SK-N-MC (cell line): ENCODE data around the gene ZNF557.

Experiments
- EZH2 ChIP-seq: fragments of 200-600 bp; sonication (generic); IDR thresholded peaks from one replicate; pipeline ENCODE4 v1.6.1; 2017; ENCODE audit warnings: antibody characterized with exemption
- POLR2AphosphoS5 ChIP-seq: IDR thresholded peaks from 2 replicates; pipeline ENCODE4 v1.6.1; 2012; ENCODE audit warnings: mild to moderate bottlenecking, low read depth, low read length, borderline replicate concordance

- TF ChIP-seq EZH2 (no peak), POLR2AphosphoS5 (no peak)
Measured at GRCh38 chr19:7122701-7123100, 53.2 kb downstream of the ZNF557 start.
